HepG2 (cell line): ENCODE results near the gene SLC26A3. TPM values are rescaled to one million over a fixed set of nuclear protein-coding genes. Genes with fewer than 3 reads are reported as not detected.
A peak's percentile ranks its signal among the peaks of the same experiment; 100 is the strongest.

Experiments used
- CBFB ChIP-seq: sonication (generic); formaldehyde crosslinking; IDR thresholded peaks from 2 replicates; pipeline ENCODE4 v1.4.0; 2020; ENCODE audit warnings: missing genetic modification reagents
- DPF2 ChIP-seq: sonication (generic); formaldehyde crosslinking; IDR thresholded peaks from 2 replicates; pipeline ENCODE4 v1.4.0; 2020; ENCODE audit warnings: mild to moderate bottlenecking, low read depth, missing genetic modification reagents, borderline replicate concordance
- ETV6 ChIP-seq: sonication (generic); formaldehyde crosslinking; conservative IDR thresholded peaks from 2 replicates; pipeline ENCODE4 v1.4.0; 2020; ENCODE audit warnings: missing genetic modification reagents
- FOXA1 ChIP-seq, 2 experiments: fragments of 450-650 bp in 1 of 2; sonication (generic) in 1 of 2; formaldehyde crosslinking in 1 of 2; IDR thresholded peaks; 2 replicates each; pipeline versions ENCODE4 v1.4.0 to v1.6.1; 2016 to 2020; ENCODE audit warnings: missing genetic modification reagents in 1 of 2
- GABPB1 ChIP-seq: IDR thresholded peaks from 2 replicates; pipeline ENCODE4 v1.6.1; 2016; ENCODE audit warnings: mild to moderate bottlenecking, missing genetic modification reagents, moderate library complexity, missing compliant biosample characterization
- GMEB1 ChIP-seq: sonication (generic); formaldehyde crosslinking; IDR thresholded peaks from 2 replicates; pipeline ENCODE4 v1.5.1; 2020; ENCODE audit warnings: missing genetic modification reagents, mild to moderate bottlenecking, borderline replicate concordance
- GTF3A ChIP-seq: sonication (generic); formaldehyde crosslinking; conservative IDR thresholded peaks from 2 replicates; pipeline ENCODE4 v1.4.0; 2020; ENCODE audit warnings: mild to moderate bottlenecking, missing genetic modification reagents
- MAFF ChIP-seq: IDR thresholded peaks from 2 replicates; pipeline ENCODE4 v1.6.1; 2011; ENCODE audit warnings: low read depth, low read length, improper control_type of control experiment
- MAZ ChIP-seq, 2 experiments: sonication (generic) in 1 of 2; formaldehyde crosslinking in 1 of 2; IDR thresholded peaks; 2 replicates each; pipeline versions ENCODE4 v1.5.0 to v1.6.1; 2012 to 2020; ENCODE audit warnings: low read depth in 2 of 2, mild to moderate bottlenecking in 2 of 2, borderline replicate concordance in 1 of 2, improper control_type of control experiment in 1 of 2, low read length in 1 of 2, missing genetic modification reagents in 1 of 2, moderate library complexity in 1 of 2
- PAX8 ChIP-seq: sonication (generic); formaldehyde crosslinking; IDR thresholded peaks from 2 replicates; pipeline ENCODE4 v1.8.0; 2022; ENCODE audit warnings: mild to moderate bottlenecking, missing genetic modification reagents, borderline replicate concordance
- SALL1 ChIP-seq: sonication (generic); formaldehyde crosslinking; IDR thresholded peaks from 2 replicates; pipeline ENCODE4 v1.8.0; 2022; ENCODE audit warnings: mild to moderate bottlenecking, missing genetic modification reagents
- SIX4 ChIP-seq: sonication (generic); formaldehyde crosslinking; IDR thresholded peaks from 2 replicates; pipeline ENCODE4 v1.4.0; 2020; ENCODE audit warnings: missing genetic modification reagents
- SKIL ChIP-seq: sonication (generic); formaldehyde crosslinking; IDR thresholded peaks from 2 replicates; pipeline ENCODE4 v1.8.0; 2022; ENCODE audit warnings: missing genetic modification reagents, mild to moderate bottlenecking, moderate library complexity, borderline replicate concordance
- SOX5 ChIP-seq: IDR thresholded peaks from 2 replicates; pipeline ENCODE4 v1.6.1; 2016; ENCODE audit warnings: borderline replicate concordance
- ZNF281 ChIP-seq: sonication (generic); formaldehyde crosslinking; IDR thresholded peaks from 2 replicates; pipeline ENCODE4 v1.4.0; 2020; ENCODE audit warnings: missing genetic modification reagents, borderline replicate concordance
- ZNF326 ChIP-seq: sonication (generic); formaldehyde crosslinking; IDR thresholded peaks from 2 replicates; pipeline ENCODE4 v1.4.0; 2020; ENCODE audit warnings: missing genetic modification reagents, borderline replicate concordance
- ZNF503 ChIP-seq: sonication (generic); formaldehyde crosslinking; IDR thresholded peaks from 2 replicates; pipeline ENCODE4 v1.4.0; 2020; ENCODE audit warnings: missing genetic modification reagents
- ZNF569 ChIP-seq: sonication (generic); formaldehyde crosslinking; IDR thresholded peaks from 2 replicates; pipeline ENCODE4 v1.5.0; 2020; ENCODE audit warnings: mild to moderate bottlenecking, missing genetic modification reagents, moderate library complexity, borderline replicate concordance
- polyA plus RNA-seq, 8 experiments: library from polyadenylated mRNA; depleted of rRNA in 3 of 8; stranded (reverse) in 7 of 8; unstranded in 1 of 8; fragments of >200 nt; fragmentation: Illumina TruSeq in 4 of 8; extraction: Trizol in 4 of 8; gene quantifications; 2 replicates each; pipeline versions ENCODE4 v1.2.1 to v1.2.3, GENCODE V29; 2011 to 2016; ENCODE audit warnings: low read depth in 4 of 8, missing spikeins in 1 of 8, mixed read lengths in 1 of 8; ENCODE audit not compliant: insufficient read depth in 1 of 8
- total RNA-seq, 5 experiments: library from RNA; depleted of rRNA; stranded (reverse); fragments of >200 nt; fragmentation: Illumina TruSeq; extraction: Trizol; gene quantifications; 2 replicates each; pipeline ENCODE4 v1.2.3, GENCODE V29; 2016; ENCODE audit warnings: low read depth in 1 of 5

Gene SLC26A3
- total and polyA plus RNA-seq, 2 of the 13 experiments (the other 11 are each of a cell fraction or from before 2014, with no cell fraction given) = 0.11 to 0.30 TPM

- peak; percentile 99 for TF ChIP-seq SALL1 (CRISPR knock-in tag)
- peak; percentile 53; the same call in 1 of the 2 replicates for TF ChIP-seq GABPB1
- TF ChIP-seq MAZ (IDR thresholded peaks at IDR 0.05; ENCODE audit: borderline replicate concordance, low read depth, low read length) = no peak
- peak; percentile 54; the same call in 1 of the 2 replicates for TF ChIP-seq MAZ (CRISPR knock-in tag; IDR thresholded peaks at IDR 0.05; ENCODE audit: low read depth)
- no peak for TF ChIP-seq FOXA1 (IDR thresholded peaks at IDR 0.05)
- peak; percentile 82 for TF ChIP-seq FOXA1 (CRISPR knock-in tag; IDR thresholded peaks at IDR 0.05)
- TF ChIP-seq CBFB (CRISPR knock-in tag) = peak; percentile 100
- peak; percentile 93 for TF ChIP-seq SOX5
- TF ChIP-seq ZNF281 (CRISPR knock-in tag) = peak; percentile 69; the same call in 1 of the 2 replicates
- peak; percentile 98; the same call in 1 of the 2 replicates for TF ChIP-seq DPF2 (CRISPR knock-in tag)
- peak; percentile 79 for TF ChIP-seq MAFF
- TF ChIP-seq GMEB1 = peak; percentile 18; the same call in 1 of the 2 replicates
- peak; percentile 86 for TF ChIP-seq ZNF503 (CRISPR knock-in tag)
- TF ChIP-seq ETV6 (CRISPR knock-in tag) = 0 out of 2 replicates have a peak, but pooled peaks have one; percentile 56
- 0 out of 2 replicates have a peak, but pooled peaks have one; percentile 40 for TF ChIP-seq PAX8 (CRISPR knock-in tag)
- TF ChIP-seq ZNF569 (CRISPR knock-in tag) = no peak
- TF ChIP-seq GTF3A (CRISPR knock-in tag) = 0 out of 2 replicates have a peak, but pooled peaks have one; percentile 64
- TF ChIP-seq ZNF326 (CRISPR knock-in tag) = no peak
- TF ChIP-seq SIX4 (CRISPR knock-in tag) = peak; percentile 82
- TF ChIP-seq SKIL = peak; percentile 83
These were observed 23.4 kb downstream of the SLC26A3 start (continued) for GRCh38 chr7:107779647-107780099.
